GM21786 (cell line): ENCODE measurements around the gene MROH7.

ENCODE experiments used
- ATAC-seq: cut with Tn5 transposase; IDR thresholded peaks from one replicate; pipeline ENCODE4 v1.9.1; 2021; ENCODE audit not compliant: unreplicated experiment

MROH7 gene

DNA sequence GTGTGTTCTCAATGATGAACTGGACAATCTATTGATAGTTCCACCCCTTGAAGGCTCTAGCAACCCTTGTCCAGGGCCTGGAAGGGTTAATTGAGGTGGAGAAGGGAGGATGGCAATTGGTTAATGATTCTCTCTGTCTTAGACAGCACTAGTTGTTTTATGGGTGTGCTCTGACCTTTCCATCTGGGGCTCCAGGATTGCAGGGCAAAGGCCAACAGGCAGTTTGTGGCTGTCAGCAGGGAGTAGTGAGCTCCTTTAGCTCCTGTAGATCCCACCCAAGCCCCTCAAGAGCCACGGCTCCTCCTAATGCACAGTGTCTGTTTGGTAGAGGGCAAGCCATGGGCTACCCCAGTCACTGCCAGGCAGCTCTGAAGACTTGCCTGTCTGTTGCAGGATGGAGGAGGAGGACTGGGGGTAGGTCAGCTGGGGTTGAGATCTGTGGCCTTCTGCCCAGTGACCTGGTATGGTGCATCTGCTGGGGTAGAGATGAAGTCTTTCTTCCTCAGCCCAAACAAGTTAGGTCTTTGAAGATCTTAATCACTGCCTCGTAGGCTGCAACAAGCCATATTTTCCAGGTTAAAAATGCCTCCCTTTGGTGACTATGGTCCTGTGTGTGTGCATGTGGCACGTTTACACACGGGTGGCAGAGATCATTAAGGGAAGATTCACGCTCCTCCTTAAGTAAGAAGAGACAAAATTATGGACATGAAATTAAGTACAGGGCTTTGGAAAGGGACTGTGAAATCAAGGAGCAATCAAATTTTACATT, 7.7 kb downstream of the MROH7 start:
- ATAC-seq = no peak

DNA sequence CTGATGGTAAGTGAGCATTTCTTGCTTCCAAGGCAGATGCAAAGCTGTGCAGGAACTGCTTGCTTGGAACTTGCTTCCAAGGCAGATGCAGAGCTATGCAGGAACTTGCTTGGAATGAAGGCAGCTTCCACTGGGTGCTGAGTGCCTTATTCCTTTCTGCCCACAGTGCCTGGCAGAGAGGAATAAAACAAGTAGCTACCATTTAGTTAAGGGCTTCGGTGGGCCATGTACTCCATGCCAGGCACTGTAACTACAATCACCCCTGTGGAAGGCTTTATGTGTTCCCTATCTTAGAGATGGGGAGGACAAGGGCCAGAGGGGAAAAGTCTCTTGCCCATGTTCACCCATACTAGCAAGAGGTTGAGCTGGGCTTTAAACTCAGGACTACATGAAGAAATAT, 8.3 kb downstream of the MROH7 start:
- ATAC-seq = no peak

DNA sequence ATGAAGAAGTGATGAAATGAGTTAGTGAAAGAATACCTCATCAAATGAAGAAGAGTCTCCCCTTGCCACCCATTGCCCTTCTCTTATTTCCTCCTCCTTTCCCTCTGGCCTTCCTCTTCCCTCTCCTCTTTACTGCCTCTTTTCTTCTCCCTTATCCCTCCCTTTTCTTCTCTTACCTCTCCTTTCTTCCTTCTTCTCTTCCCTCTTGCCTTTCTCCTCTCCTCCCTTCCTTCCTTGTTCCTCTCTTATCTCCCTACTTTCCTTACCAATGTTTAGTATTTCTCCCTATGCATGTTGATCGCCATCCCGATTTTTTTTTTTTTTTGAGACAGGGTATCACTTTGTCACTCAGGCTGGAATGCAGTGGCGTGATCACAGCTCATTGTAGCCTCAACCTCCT, 8.8 kb downstream of the MROH7 start:
- ATAC-seq = no peak

DNA sequence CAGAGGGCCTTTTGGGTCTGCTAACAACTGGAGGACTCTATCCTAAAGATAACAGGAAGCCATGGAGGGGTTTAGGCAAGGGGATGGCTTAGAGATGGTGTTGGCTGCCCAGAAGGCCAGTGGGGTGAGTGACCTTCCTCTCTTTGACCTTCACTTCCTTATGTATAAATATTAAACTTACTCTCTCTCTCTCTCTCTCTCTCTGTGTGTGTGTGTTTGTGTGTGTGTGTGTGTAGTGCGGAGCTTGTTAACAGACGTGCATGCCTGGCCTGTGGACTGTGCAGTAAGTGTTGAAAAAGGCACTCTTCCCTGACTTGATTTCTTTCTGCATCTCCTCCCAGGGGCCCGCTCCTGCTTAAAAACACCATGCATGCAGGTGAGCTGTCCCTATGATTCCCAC, 10.0 kb downstream of the MROH7 start:
- no peak for ATAC-seq

DNA sequence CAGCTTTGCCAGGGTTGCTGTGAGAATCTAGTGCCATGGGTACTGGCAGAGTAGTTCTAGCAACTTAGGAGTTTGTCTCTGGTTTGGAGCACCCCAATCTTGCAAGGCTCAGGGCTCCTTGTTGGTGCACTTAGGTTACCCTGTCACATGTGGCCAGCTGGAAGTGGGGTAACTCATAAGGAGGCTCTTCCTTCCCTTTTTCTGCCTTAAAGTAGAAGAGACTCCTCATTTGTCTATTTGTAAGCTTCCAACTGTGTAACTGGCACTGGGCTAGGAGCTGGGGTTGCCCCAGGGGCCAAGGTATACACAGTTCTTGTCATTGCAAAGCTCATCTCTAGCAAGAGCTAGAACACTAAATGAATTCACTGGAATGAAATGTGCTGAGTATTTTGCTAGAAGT, 10.6 kb downstream of the MROH7 start:
- ATAC-seq = no peak

DNA sequence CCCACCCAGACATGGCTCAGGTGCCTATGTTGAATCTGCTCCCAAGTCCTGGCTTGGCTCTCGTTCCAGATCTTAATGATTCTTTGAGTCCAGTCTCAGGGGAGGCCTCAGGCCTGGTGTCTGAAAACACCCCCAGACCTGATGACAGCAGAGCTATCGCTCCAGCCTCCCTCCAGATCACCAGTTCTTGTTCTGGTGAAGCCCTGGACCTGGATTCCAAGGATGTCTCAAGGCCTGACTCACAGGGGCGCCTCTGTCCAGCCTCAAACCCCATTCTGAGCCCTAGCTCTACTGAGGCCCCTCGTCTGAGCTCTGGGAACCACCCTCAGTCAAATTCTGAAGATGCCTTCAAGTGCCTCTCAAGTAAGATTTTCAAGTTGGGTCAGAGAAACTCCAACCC, 11.4 kb downstream of the MROH7 start:
- ATAC-seq = no peak

DNA sequence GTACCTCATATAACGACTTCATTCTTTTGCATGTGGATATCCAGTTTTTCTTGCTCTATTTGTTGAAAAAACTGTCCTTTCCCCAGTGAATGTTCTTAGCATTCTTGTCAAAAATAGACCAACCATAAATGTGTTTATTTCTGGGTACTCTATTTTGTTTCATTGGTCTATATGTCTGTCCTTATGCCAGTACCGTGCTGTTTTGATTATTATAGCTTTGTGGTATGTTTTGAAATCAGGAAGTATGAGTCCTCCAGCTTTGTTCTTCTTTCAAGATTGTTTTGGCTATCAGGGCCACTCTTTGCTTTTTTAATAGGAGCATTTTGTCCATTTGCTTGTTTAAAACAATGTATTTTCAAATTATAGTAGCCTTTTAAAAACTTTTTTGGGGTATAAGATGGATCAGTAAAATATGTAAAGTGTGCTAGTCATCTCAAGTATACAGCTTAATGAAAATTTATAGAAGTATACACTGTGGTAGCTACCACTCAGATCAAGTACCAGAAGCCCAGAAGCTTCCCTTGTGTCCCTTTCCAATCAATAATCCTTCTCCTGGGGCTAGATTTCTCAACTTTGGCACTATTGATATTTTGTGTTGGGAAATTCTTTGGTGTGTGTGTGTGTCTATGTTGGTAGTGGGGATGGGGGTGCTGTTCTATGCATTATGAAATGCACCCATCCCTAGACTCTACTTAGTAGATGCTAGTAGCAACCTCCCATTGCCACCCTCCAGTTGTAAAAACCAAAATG, 16.8 kb downstream of the MROH7 start:
- ATAC-seq = no peak

DNA sequence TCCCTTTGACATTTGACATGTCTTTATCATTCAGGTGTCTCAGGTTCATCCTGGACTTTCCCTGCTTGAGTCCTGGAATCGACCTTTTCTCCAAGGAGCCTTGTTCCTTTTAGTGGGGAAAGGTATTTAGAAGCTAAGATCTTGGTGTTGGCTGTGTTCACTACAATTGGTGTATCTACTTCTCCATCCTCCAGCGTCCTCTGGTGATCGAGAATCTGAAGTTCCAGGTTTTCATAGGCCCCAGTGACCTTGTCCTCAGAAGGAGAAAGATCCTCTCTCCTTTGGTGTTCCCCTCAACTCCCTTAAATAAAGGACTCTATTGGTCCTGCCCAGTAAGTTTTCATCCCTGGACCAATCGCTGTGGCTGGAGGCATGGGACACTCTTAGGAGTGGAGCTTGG, 22.1 kb downstream of the MROH7 start:
- ATAC-seq = no peak

DNA sequence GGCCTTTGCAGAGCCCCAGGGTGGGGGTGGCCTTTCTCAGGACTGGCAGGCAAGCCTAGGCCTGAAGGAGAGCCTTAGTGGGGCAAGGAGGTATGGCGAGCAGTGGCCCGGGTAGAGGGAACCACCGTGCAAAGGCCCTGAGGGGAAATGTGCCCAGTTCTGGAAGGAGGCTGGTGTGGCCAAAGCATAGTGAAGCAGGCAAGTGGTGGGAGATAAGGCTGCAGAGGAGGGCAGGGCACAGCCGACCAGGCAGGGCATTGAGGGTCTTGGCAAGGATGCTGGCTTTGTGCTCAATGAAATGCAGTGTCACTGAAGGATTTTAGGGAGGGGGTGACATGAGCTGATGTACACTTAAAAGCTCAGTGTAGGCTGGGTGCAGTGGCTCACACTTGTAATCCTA, 22.8 kb downstream of the MROH7 start:
- ATAC-seq = no peak

DNA sequence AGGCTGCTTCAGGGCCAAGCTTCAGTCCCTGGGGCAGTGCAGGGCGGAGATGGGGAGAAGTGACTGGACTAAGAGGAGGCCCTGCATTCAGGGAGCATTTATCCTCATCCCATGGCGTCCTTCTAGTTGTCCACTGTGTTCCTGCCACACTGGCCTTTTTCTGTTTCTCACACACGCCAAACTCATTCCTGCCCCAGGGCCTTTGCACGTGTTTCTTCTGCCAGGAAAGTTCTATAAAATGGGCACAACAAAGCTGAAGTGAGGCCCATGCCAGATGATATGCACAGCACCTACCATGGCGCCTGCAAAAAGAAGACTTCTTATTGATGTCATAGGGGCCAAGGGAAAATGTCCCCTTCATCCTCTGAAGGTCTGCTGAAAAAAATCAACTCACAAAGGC, 24.3 kb downstream of the MROH7 start:
- no peak for ATAC-seq

DNA sequence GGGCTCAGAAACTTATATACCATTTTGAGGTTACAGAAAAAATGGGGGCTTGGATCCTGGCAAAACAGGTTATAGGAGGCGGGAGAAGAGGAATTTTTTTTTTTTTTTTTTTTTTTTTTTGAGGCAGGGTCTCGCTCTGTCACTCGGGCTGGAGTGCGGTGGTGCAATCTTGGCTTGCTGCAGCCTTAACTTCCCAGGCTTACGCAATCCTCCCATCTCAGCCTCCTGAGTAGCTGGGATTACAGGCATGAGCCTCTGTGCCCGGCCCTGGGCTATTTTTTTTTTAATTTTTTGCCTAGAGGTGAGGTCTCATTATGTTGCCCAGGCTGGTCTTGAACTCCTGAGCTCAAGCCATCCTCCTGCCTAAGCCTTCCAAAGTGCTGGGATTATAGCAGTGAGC, 24.7 kb downstream of the MROH7 start:
- ATAC-seq = no peak

DNA sequence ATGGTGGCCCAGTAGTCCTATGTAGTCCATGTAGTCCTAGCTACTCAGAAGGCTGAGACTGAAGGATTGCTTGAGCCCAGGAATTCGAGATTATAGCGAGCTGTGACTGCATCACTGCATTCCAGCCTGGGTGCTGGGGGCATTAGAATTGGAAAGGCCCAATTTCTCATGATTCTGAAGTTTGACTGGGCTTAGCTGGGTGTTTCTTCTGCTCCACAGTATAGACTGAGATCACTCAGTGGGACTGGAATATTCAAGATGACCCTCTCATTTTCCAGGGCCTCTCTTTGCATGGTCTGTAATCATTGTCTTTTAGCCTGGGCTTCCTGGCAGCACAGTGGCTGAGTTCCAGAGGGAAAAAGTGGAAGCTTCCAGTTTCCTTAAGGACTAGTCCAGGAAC, 26.2 kb downstream of the MROH7 start:
- ATAC-seq = no peak

DNA sequence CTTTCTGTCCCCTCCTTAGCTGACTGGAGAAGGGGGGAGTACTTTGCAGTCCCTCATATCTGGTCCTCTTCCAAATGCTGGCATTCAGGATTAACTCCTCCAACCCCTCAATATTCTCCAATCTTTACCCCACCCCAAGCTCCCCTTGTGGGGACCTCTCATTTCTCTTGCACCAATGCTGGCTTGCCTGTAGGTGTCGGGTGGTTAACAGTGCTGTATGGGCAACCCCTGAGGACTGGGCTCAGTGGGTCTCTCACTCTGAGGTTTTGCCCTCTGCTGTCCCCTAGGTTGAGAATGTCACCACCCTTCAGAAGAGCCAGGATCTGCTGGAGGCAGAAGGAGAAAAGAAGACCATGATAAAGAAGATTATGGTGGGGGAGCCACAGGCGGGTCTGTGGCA, 27.0 kb downstream of the MROH7 start:
- ATAC-seq = no peak

DNA sequence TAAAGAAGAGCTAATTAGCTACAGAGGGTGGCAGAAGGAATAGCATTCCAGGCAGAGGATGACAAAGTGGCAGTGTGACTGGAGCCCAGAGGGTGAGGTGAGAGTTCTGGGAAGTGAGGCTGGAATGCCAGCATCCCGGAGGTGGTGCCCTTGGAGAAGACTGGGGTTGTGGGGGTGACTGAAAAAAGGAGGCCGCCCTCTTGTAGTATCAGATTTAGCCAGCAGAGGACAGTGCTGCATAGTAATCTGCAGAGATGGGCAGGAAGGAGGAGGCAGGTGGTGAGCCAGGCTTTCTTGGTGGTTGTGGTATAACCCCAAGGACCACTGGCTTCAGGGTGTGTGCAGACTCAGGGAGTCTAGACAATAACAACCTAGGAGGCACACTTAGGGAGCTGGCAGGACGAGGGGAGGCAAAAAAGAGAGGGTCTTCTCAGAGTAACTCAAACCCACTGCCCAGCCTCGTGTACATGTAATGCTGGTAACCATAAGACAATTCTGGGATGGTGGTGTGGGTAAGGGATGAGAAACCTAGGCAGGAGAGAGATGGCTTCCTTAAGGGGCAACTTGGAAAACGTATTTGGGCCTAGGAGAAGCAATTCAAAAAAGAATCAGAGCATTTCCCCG, 30.5 kb downstream of the MROH7 start:
- no peak for ATAC-seq

DNA sequence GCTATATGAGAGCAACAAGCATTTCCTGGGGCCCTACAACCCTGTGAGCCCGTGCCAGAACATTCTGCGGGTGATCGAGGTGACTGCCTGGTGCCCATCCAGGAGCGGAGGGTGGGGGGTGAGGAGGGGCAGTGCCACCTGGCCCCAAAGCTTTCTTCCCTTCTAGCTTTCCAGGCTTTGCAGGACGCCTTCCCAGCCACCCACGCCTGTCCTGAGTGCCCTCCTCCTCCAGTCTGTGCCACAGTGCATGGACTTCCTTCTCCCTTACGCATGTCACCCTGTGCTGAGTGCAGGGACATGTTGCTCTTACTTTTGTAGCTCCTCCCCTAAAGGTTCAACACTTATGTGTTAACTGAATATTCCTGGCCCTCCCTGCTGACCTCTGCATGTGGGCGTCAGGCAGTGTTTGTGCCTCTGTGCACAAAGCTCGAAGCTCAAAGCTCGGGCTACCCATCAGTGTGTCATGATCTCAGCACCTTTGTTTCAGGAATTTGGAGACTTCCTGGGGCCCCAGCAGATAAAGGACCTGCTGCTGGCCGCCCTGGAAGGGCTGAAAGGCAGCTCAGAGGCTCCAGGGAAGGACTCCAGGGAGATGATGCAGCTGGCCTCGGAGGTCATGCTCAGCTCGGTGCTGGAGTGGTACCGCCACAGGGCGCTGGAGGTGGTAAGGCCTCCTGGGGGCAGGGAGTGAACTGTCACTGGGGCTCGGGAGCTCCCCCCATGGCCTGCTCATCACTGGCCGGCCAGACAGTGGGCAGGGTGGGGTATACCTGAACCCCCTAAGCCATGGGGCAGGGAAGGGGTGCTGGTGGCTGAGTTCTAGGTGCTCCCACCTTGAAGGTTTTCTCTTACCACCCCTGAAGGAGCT, 37.4 kb downstream of the MROH7 start:
- no peak for ATAC-seq

DNA sequence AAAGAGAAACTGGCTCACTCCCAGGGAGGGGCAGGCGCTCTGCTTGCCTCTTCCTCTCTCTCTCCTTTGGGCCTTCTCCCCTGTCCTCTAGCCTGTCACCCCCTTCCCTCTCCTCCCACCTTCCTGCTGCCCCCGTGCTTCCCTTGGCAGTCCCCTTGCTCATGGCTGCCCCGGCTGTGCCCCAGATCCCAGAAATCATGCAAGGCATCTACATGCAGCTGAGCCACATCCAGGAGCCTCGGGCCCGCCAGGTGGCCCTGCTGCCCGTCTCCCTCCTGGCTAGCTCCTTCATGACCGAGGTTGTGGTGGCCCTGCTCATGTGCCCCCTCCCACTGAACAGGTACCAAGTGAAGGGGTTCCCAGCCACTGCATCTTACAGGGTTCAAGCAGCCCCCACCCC, 38.1 kb downstream of the MROH7 start:
- ATAC-seq = no peak

DNA sequence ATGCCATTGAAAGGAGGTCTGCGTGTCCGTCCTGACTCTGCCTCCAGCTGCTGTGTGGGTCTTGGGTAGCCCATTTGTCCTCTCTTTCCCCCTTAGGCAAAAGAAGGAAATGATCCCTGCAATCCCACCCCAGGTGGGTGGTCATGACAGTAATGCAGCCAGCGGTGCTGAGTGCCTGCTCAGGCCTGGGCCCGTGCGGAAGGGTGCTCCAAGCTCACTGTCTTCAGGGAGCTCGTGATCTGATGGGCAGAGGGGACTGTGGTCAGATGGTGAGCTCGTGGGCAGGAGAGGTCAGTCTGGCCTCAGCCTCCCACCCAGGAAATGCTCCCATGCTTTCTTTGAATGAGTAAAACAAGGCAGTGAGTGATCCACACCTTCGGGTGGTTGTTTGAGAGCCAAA, 38.8 kb downstream of the MROH7 start:
- ATAC-seq = no peak

DNA sequence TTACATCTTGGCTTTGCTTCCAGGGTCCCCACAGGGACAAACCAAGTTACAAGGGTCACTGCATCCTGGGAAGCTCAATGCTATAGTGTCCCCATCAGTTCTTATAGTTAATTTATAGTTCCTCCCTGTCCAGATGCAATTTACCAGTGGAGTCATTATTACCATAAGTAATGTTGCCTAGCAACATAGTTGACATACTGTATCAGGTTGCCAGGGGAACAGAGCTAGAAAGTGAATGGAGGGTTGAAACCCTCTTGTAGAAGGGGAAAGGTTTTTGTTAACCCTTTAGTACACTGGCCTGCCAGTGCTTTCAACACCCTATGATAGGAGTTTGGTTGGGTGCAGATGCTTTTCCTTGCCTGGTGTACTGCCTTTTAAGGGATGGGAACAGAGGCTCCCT, 39.8 kb downstream of the MROH7 start:
- no peak for ATAC-seq

DNA sequence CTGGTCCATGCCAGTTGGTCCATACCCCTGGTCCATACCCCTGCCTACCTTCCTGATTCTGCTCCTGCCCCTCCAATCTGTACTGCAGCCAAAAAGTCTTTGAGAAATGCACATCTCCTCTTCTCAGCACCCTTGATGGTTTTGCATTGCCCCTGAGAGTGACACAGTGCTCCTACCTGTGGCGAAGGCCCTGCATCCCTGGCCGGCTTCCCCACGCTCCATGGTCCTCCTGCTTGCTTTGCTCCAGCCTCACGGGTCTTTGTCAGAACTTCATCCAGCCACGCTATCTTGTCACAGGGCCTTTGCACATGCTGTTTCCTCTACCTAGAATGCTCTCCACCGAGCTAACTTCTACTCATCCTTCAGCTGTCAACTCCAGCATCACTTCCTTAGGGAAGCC, 41.9 kb downstream of the MROH7 start:
- no peak for ATAC-seq

DNA sequence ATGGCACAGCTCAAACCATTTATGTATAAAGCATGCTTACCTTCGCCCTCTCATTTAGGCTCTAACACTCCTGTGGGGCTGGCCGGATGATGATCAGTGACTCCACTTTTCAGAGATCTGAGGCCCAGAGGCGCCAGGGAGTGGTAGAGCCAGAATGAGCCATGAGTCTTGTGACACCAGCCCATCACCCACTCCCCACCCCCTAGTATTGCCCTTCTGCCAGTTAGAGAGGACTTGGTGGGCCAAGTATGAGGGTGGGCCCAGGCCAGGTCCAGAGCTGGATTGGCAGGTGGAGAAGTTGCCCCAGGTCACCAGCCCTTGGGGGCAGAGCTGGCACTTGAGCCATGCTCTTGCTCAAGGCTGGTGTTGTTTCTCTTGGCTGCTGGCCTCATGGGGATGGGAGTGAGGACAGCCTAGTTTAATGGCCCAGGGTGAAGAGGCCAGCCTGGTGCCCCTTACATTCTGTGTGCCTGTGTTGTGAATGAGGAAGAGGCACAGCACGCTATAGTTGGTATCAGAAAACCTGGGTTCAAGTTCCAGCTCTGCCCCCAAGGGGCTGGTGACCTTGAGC, 43.8 kb downstream of the MROH7 start:
- ATAC-seq = no peak

DNA sequence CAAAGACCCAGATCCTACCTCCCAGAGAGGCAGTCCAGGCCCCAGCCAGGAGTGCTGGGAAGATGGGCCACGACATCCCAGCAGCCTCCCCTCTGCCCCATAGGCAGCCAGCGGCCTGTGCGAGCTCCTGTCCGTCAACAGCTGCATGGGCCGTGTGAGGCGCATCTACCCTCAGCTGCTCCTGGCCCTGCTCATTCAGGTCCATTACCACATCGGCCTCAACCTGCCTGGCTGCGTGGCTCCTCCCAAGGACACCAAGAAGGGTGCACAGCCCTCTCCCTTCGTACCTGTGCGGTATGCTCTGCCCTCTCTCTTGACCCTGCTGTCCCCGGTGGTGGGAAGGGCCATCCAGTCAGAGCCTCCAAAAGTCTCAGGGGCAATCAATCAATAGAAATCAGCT, 44.6 kb downstream of the MROH7 start:
- no peak for ATAC-seq
